Stimulated activated naive CD4-positive, alpha-beta T cell treated with Interleukin-2 at 50 U/mL for 16 hours (primary cell): ENCODE data around the gene FOXP1.
"Not testable (repeated sequence)": the region's sequence is repeated elsewhere in the genome, so short reads cannot be mapped to it uniquely, and the experiment has no call there.

Experiments
- DNase-seq: peaks from one replicate; lab custom pipeline; 2025; lab: John Stamatoyannopoulos, UW

FOXP1 gene

DNA sequence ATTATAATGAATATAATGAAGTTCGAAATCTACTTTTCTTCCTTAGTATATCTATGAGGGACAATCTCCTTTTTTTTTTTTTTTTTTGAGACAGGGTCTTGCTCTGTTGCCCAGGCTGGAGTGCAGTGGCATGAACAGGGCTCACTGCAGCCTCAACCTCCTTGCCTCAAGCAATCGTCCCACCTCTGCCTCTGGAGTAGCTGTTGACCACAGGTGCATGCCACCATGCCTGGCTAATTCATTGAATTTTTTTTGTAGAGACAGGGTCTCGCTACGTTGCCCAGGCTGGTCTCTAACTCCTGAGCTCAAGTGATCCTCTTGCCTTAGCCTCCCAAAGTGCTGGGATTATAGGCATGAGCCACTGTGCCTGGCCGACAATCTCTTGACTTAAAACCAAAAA, 607.5 kb downstream of the FOXP1 start:
- DNase-seq, result not testable (repeated sequence)

DNA sequence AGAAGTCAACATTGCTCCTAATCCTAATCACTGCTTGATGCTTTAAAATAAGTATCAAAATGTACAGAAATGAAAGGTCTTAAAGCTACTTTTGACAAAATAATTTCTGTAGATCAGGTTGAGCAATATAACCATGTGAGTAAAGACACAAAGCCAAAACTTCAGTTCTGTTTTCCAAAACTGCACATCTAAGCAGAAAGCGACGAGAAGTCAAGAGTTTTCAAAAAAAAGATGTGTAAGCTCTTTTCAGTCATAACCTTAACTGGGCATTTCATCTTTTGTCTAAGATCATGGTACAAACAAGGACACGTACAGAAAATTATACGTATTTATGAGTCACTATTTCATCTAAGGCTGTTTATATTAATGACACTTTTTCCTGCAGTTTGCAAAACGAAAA, 608.8 kb downstream of the FOXP1 start:
- DNase-seq, result no peak

DNA sequence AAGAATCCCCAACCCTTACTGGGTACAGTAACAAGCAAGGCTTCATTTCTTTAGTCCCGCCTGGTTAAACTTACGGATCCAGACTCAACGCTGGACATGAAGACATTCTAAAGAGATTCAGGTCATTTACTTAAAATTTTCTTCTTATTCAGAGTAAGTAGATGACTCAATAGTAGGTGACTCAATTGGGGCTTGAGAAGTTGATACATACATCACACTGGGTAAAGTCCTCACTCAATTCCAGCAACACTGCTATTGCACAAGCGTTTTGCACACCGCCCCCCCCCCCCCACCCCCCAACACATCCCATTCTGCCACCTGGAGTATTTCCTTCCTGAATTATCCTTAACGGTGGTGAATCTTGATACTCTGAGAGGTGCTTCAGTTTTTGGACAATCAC, 610.0 kb downstream of the FOXP1 start:
- DNase-seq, result no peak

DNA sequence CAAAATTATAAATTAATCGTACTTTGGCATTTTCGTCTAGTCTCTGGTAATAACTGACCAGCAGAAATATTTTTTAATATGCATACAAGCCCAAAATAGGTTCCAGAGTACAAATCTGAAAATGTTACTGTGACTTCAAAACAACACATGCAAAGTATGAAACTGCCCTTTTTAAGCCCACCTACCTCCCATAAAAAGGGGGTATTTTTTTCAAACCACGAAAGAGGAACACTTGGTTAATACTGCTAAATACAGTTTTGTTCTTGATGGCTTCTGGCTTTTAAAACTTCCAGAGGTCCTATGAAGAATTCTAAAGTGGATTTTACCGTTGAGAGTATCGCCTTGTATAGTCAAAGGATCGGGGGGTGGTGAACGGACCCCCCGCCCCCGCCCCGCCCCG, 610.7 kb downstream of the FOXP1 start:
- no peak for DNase-seq

DNA sequence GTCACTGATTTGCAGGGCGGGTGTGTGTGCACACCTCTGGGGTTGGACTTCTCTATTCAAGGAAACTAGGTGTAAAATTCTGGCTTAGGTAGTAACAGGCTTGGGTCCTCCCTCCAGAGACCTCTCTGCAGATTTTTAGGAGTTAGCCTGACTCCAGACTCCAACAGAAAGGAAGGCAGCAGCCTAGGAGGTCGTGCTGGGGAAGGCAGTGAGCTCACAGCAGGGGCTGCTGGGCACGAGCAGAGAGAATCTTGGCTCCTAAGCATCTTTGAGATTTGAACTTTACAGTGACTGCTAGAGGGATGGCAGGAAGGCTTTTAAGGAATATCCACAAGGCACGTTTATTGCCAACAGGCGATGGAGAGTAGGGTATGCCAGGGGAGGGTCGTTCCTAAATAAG, 612.6 kb downstream of the FOXP1 start:
- DNase-seq, result no peak

DNA sequence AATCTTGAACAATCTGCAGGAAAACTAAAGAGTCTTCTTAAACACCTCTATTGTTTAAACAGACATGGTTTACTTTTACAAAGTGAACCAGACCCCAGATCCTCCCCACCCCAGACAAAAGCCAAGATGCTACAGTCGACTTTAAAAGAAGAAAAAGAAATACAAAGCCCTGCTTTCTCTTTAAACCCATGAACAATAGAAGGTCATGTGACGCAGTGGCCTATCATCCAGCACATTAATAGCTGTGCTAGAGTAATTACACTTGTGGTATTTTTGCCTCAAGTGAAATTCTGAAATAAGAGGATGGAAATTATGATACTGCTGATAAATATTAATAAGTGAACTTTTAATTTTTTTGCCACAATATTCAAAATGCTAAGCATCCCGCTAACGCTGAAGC, 613.4 kb downstream of the FOXP1 start:
- DNase-seq, result no peak

DNA sequence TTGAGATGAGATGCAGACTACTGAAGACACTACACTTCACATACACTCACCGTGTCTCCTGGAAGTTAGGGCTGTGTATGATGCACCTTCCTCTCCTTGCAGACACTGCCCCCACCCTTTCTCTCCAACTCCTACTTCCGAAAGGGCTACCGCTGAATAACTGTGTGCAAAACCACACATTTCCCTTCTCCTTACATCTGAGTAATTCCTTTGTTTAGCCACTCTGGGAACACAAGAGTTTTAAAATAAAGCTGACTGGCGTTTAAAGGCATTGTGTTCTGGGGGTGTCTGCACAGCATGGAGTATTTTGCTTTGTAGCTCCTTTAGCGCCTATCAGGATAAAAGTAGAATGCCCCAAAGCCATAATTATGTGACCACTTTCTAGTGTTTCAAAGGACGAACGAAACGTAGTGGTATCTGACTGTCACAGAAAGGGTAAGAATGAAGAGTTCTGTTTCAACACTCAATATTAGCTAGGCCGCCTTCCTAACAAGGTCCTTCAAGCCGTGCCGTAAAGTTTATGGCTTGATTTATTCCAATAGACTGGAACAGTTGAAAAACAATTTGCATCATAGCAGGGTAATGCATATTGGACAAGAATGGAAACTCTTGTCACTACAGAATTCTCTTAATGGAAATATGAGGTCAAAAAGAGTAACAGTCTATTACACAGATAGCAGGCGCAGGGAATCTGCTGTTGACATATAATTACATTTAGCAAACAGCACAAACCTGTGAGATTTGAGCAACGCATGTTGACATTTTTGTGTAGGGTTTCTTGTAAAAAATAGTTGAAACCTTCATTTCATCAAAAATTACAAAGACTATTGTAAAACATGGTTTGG, 619.9 kb downstream of the FOXP1 start:
- no peak for DNase-seq

DNA sequence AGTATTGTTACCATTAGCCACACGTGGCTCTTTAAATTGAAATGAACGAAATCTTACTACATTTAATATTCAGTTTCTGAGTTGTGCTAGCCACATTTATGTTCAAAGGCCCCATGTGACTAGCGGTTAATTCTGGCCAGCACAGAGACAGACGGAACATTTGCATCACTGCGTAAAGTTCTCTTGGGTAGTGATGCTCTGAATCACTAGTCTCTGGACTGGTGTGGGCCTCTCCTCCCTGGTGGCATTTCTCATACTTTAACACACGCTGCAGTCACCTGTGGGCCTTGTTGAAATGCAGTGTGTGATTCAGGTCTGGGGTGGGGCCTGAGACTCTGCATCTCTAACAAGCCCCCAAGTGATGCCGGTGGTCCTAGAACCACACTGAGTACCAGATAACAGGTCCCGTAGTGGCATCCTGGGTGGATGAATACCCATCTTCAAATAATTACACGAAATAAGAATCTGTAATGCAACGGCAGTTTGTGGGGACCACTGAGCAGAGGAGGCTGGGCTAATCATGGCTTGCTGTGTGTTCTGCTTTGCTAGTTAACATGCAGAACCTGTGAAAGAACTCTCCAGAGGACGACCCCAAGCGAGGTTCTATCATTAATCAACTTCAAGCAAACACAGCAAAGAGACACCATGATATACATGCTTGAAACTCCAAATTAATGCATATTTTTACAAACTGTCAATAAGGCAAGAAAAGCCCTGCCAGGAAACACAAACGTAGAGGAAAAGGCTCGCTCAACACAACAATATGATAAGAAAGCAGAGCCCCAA, 623.8 kb downstream of the FOXP1 start:
- no peak for DNase-seq

DNA sequence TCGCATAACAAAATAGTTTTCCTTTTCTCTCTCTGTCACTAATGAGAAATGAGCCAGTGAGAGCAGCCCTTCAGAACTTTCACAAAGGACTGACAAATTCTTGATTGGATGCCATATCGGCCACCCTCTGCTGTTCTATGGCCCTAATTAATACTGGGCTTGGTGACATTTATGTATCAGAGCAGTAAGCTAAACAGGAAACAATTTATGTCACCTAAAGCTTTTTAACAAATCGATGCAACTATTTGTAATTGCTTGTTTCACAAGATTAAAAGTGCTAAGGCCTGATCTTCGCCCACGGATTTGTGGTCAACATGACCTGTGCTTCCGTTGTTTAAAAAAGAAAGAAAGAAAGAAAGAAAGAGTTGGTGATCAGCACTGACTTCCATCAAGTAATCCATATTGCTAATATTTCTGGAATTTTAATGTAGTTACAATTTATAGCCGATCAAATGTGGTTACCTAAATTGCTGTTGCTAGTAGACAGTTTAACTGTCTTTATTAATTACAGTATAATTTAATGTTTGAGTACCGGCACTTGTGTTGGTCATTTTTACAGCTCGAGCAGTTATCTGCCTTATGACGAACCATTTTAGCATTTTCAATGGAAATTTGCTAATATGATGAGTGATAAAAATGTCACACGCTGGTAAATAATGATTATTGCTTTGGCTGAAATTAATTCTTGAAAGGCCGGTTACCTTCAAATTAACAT, 631.3 kb downstream of the FOXP1 start:
- no peak for DNase-seq

DNA sequence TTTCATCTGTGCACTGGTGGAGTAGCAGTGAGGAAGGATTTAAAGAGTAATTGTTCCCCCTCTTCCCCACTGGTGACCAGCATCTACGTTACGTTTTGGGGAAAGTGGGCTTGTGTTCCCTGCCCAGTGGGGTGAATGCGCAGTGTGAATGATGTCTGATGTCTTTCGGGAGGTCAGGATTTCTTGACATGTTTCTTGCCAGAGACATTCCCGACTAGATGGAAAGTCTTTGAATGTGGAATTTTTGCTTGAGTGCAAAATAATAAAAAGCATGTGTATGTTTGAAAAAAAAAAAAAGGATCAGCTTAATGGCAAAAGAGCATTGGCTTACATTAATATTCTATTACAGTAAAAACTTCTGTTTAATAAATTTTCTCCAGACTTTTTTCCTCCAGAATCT, 632.2 kb downstream of the FOXP1 start:
- no peak for DNase-seq

DNA sequence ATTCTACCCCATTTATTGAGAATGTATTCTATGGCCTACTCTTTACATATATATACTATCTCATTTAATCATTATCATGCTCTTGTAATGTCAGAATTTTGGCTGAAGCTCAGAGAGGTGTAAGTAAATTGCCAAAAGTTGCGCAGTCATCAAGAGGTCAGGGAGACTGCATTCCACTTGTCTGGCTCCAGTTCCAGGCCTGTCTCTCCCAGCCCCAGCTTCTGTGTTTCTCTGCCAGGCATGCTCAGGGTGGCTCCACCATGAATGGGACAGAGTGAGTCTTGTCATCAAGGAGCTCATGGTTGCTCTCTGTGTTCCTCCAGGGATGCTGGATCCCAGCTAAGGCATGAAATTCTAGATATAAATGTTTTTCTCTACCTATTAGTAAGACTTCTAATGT, 635.9 kb downstream of the FOXP1 start:
- DNase-seq, result no peak

DNA sequence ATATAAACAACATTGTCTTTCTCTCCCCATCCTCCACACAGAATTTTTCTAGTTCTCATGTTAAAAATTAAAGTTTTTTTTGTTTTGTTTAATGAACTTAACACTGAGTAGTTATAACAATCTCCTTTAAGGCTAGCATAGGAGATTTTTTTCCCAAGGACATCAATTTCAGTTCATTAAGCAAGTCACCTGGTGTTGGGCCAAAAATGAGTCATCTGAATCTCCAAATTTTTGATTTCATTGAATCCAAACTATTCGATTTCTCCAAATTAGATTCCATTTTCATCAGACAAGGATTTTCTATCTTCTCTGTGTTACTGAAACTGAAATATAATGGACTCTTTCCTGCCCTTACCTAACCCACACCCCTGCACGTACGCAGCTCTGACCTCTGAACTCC, 639.6 kb downstream of the FOXP1 start:
- no peak for DNase-seq

DNA sequence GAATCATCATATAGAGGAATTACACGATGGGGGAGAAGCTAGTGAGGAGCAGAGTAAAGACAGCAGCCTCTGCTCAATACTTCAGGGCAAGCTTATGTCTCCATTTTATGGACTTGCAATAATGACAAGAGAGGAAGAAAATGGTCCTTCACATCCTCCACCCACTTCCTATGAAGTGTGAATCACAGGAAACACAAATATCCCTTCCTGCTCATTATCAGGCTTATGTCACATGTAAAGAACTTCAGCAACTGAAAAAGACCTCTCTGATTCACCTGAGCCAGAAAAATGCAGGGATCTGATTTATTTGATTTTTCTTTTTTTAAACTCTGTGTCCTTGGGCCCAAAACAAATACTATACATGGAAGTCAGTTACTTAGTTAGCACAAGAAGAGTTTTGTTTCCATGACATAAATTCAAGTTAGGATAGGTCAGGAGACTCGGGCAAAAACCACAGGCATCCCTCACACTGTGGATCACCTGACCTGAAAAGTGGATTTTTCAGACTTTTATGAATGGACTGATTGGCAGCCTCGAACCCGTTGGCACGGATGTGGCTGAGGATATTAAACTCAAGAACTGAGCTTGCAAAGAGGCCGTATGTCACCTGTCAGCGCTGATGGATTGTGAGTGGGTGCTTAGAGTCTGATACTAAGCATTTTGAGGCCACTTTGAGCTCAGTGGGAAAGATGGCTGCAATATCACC, 650.3 kb downstream of the FOXP1 start:
- DNase-seq, result no peak

DNA sequence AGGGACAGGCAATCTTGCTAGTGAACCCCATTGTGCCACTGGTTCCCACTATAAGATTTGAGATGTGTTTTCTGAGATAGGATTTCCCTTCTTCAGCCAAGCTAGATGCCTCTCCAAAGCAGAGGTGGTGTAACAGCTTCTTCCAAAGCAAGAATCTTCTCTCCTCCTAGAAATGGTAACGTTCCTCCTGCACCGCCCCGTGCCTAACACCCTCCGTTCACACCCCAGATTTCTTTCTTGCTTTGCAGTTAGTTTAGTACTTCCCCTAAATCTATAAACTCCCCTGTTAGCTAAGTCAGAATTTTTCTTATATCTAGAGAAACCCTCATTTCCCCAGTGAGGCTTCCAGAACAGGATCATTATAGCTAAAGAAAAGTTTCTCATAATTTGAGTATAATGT, 653.5 kb downstream of the FOXP1 start:
- DNase-seq, result no peak

DNA sequence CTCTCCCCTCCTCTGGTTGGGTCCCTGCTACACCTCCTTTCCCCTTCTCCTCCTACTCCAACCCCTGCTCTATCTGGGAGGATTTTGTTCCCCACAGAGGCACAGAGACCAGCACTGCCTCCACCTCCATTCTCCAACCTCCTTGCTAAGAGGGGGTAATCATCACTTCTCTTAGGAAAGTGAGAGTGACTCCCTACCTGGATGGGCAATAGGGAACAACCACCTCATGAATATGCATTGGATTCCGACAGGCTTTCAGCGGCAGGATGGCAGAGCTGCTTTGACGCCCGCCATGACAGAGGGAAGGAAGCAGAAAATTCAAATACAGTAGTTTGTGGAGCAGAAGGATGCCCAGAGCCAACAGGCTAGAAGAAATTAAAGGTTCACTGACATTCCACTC, 656.3 kb downstream of the FOXP1 start:
- no peak for DNase-seq

DNA sequence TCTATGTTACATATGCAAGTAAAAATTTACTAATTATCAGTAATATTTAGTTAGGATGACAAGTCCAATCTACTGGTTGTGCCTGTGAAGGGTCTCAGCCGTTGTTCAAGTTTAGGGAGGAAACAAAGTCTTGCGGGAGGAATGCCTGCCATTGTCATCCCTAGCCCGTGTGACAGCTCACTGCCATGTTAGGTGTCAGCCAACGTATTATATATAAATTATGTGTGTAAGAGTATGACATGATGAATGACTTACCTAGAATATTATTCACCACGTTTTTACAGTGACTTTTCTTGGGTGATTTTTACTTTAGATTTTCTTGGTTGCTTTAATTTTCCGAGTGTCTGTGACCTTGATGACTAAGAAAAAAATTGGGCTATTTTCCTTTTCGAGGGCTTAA, 656.7 kb downstream of the FOXP1 start:
- no peak for DNase-seq

DNA sequence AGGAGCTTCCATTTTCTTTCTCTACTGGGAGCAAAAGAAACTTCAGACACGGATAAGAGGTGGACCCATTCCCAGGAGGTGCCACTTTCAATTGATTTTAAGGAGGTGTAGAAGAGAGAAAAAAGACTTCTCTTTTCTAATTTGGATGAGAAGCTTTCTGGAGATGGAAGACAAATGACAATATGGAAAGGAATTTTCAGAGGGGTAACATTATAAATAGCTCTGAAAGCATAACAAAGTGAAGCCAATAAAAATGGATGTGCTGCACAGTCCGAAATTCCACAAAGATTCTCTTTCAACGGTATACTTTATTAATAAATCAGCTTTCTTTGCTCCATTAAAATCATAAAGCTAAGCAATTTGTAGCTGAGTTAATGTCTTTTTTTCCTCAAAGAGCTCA, 663.9 kb downstream of the FOXP1 start:
- DNase-seq, result no peak

DNA sequence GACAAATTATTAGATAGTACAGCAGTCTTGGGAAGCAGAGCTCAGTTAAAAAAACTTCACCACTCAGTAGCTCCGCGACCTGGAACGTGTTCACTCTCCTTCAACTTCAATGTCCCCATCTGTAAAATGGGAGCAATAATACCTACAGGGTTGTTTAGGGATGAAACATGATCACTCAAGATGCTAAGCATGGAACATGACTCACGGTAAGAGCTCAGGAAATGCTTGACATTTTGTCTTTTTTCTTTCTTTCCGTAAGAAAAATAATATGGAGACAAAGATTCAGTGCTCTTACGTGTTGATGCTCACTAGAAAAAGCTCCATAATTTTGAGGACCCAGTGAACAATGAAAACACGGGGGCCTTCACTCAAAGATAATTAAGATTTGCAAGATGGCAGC, 664.4 kb downstream of the FOXP1 start:
- DNase-seq, result no peak

DNA sequence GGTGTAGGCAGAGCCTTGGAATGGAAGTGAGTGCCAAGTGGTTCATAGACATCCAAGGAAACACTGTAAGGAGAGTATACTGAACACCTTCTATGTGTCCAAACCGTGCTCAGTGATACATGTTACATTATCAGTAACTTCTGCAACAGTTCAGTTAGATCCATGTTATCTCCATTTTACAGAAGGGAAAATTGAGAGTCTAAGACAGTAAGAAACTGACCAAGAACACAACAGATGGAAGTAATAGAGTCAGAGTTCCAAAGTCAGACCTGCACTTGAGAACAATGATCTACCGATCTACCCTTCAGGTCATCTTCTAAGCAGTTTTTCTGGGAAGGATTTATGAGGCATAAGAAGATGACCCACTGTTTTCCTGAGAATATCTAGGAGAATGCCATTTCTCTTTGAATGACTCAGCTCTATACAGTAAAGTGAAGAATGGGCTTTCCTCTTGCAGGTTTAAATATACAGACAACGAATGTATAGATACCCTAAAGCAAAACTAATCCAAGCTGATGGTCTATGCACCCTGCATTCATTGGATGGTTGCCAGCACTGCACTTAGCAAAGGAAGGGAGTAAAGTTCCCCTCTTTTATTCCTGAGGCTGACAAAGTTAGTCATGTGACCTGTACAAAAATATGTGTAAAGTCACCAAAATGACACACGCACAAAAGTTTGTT, 667.0 kb downstream of the FOXP1 start:
- no peak for DNase-seq

DNA sequence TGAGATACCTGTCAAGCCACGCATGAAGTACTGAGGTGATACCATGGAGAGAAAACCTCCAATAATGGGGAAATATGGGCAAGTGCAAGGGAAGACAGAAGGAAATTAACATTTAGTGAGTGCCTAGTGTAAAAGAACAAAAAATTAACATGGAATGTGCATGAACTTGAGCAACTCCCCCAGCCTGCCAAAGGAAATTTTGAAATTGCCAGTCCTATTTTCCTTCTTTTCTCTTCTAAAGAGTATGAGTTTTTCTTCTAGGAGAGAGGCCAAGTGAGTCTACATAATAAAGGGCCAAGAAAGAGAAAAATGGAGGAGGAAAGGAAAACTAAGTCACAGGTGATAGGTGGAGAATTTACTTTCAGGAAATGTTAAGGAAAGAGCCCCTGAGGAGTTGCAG, 668.7 kb downstream of the FOXP1 start:
- DNase-seq, result no peak

DNA sequence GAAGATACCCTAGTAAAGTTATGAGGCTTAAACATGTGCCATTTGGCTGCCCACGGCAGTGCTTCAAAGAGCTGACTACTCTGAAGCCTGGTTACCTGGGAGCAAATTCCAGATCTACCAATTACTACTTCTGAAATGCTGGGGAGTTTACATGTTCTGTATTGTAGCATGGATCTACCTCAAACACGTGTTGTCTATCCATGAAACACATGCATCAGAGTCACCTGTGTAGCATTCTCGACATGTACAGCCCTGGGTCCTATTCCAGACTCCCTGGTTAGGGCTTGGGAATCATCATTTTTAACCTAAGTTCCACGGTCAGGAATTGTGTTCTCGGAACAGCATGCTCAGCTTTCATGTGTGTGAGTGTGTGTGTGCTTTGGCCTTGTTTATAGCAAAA, 671.8 kb downstream of the FOXP1 start:
- no peak for DNase-seq

DNA sequence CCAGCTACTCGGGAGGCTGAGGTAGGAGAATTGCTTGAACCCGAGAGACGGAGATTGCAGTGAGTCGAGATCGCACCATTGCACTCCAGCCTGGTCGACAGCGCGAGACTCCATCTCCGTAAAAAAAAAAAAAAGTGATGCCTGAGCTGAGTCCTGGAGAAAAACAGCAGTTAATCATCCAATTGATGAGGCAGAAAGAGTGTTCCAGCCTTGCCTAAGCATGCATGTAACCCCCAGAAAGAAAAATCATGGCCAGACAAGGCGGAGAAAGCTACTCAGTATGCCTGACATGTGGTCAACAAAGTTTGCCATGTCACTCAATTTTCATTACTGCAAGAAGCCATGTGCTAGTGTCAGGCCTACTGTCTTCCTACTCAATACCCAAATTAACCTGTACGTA, 678.0 kb downstream of the FOXP1 start:
- DNase-seq, result no peak
